HG02678 (cell line): ENCODE results near the gene ZSCAN5B.
"Not testable (repeated sequence)": the region's sequence is repeated elsewhere in the genome, so short reads cannot be mapped to it uniquely, and the experiment has no call there.

Experiments
- ATAC-seq: cut with Tn5 transposase; IDR thresholded peaks from one replicate; pipeline ENCODE4 v1.9.1; 2021; ENCODE audit warnings: mild to moderate bottlenecking, moderate library complexity; ENCODE audit not compliant: unreplicated experiment

Gene ZSCAN5B

DNA sequence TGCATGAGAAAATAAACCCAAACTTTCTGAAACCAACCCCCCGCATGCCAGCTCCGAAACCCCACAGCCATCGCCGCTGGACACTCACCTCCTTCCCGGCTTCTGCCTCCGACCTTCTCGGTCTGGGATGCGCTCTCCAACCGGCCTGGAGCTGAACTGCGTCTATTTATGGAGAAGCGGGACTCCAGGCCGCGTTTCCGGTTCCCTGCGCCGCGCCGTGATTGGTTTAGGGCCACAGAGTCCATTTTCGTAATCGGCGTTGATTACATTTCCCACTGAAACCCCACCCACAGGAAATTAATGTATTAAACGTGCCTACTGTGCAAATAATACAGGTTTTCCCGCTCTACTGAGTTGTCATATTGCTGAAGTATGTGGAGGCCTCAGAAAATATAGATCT, at the start of gene ZSCAN5B:
Gene ZSCAN5B, minus strand, starts transcription at position 138 of the 400 bp plus-strand sequence. CDS start 4,731 bp downstream, outside the sequence.
- ATAC-seq: not testable (repeated sequence)

DNA sequence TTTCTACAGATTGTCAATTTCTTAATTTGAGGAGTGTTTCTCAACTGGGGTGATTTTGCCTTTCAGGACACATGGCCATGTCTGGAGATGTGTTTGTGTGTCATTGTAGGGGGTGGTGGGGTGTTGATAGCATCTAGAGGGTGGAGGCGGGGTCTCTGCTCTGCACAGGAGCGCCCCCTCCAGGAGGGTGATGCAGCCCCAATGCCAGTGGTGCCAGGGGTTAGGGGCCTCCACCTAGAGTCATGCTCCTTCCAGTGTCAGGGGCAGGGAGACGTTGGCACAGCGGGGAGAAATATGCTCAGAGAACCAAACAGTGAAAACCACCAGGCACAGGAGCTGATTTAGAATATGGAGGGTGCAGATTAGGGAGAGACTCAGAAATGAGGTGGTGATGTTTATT, 48.2 kb upstream of the ZSCAN5B start:
- ATAC-seq: not testable (repeated sequence)

GRCh38 chr19:56245121-56245740, 47.6 kb upstream of the ZSCAN5B start:
- ATAC-seq: no peak

DNA sequence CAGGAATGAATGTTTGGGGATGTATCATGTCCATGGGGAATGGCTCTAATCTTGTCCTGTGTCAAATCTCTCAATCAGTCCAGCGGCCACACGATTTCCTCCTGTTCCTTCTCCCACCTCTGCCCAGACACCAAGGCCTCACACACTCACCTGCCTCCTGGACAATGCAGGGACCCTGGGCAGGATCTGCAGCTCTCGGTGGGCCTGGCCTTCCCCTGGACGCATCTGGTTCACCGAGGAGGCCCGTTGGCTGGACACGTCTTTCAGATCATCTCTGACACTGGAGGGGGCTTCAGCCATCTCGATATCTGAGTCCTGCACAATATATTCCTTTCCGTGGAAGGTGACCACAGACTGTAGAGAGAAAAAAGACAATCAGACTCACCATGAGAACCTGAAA, 25.9 kb upstream of the ZSCAN5B start:
- no peak for ATAC-seq

DNA sequence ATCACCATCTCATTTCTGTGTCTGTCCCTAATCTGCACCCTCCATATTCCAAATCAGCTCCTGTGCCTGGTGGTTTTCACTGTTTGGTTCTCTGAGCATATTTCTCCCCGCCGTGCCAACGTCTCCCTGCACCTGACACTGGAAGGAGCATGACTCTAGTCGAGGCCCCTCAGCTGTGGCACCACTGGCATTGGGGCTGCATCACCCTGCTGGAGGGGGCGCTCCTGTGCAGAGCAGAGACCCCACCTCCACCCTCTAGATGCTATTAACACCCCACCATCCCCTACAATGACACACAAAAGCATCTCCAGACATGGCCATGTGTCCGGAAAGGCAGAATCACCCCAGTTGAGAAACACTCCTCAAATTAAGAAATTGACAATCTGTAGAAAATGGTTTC, 25.3 kb upstream of the ZSCAN5B start:
- no peak for ATAC-seq

GRCh38 chr19:56221851-56222250, 24.3 kb upstream of the ZSCAN5B start:
- ATAC-seq: no peak

DNA sequence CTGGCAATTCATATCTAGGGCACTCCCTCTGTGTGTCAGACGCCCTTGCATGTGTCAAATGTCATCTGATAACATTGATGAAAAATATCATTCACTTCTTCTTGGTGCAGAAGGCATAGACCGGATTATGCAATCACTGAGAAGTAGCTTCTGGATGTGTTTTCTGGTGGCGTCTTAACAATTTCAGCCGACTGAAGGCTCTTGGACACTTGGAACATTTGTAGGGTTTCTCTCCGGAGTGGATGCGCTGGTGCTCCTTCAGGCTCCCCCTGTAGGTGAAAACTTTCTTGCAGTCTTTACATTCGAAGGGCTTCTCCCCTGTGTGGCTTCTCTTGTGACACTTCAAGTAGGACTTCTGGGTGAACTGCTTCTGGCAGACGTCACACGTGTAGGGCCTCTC, 23.9 kb upstream of the ZSCAN5B start:
- not testable (repeated sequence) for ATAC-seq

GRCh38 chr19:56218961-56219360, 21.4 kb upstream of the ZSCAN5B start:
- ATAC-seq: no peak

GRCh38 chr19:56217039-56217949, 19.7 kb upstream of the ZSCAN5B start:
- no peak for ATAC-seq

DNA sequence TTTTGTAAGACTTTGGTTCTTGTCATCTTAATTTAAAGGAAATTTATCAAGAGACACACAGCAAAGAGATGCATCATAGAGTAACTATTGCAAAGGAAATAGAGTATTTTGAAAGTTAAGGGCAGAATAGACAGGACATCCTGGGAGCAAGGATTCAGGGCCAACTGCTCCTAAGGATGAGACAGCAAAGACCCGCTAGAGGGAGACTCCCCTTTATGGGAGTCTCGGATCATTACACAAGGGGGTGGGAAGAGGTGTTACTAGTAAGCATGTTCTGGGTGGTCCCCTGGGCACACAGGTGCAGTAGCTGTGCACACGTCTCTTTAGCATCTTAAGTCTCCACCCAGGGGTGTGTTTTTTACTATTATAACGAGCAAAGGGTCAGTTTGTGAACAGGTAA, 14.1 kb upstream of the ZSCAN5B start:
- no peak for ATAC-seq

DNA sequence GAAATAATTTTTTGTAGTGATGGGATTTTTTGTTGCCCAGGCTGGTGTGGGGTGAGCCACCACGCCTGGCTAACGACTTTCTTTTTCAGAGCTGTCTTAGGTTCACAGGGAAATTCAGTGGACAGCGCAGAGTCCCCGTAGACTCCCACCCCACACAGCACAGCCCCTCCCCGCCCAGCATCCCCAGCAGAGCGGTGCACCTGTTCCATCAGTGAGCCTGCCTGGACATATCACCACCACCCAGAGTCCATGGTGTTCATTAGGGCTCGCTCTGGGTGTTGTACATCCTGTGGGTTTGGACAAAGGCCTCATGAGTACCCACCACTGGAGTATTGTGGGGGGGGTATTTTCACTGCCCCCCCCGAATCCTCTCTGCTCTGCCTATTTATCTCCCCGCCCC, 12.5 kb upstream of the ZSCAN5B start:
- ATAC-seq: not testable (repeated sequence)

- no peak for ATAC-seq
Observed at GRCh38 chr19:56209091-56209490, 11.5 kb upstream of the ZSCAN5B start.

GRCh38 chr19:56207581-56207980, 10.0 kb upstream of the ZSCAN5B start:
- ATAC-seq: not testable (repeated sequence)

- ATAC-seq: no peak
Observed at GRCh38 chr19:56201973-56202372, 4.4 kb upstream of the ZSCAN5B start, which contains the start of gene ZSCAN5C. Gene ZSCAN5C, plus strand, starts transcription at chr19:56202273. Its CDS starts 3,641 bp downstream, at chr19:56205914.

DNA sequence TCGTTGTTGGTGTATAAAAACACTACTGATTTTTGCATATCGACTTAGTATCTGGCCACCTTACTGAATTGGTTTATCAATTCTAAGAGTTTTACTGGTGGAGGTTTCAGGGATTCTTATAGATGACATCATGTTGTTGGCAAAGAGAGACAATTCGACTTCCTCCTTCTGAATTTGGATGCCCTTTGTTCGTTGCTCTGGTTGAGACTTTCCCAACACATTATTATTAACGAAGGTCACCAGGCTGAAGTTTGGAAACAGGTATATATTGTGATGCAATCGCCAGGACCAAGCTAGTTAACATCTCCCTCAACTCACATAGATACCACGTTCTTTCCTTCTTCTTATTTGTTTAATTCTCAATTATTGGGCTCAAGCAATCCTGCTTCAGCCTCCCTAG, 2.1 kb upstream of the ZSCAN5B start:
- no peak for ATAC-seq

- no peak for ATAC-seq
Observed at GRCh38 chr19:56193981-56194640, 3.5 kb downstream of the ZSCAN5B start.

- no peak for ATAC-seq
Observed at GRCh38 chr19:56191711-56192110, 5.9 kb downstream of the ZSCAN5B start.

DNA sequence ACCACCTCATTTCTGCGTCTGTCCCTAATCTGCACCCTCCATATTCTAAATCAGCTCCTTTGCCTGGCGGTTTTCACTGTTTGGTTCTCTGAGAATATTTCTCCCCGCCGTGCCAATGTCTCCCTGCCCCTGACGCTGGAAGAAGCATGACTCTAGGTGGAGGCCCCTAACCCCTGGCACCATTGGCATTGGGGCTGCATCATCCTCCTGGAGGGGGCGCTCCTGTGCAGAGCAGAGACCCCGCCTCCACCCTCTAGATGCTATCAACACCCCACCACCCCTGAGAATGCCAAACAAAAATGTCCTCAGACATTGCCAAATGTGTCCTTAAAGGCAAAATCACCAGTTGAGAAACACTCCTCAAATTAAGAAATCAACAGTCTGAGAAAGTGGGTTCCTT, 6.5 kb downstream of the ZSCAN5B start:
- no peak for ATAC-seq

GRCh38 chr19:56189785-56190184, 7.8 kb downstream of the ZSCAN5B start:
- ATAC-seq: no peak

- ATAC-seq: no peak
Observed at GRCh38 chr19:56177564-56178243, 19.9 kb downstream of the ZSCAN5B start.

DNA sequence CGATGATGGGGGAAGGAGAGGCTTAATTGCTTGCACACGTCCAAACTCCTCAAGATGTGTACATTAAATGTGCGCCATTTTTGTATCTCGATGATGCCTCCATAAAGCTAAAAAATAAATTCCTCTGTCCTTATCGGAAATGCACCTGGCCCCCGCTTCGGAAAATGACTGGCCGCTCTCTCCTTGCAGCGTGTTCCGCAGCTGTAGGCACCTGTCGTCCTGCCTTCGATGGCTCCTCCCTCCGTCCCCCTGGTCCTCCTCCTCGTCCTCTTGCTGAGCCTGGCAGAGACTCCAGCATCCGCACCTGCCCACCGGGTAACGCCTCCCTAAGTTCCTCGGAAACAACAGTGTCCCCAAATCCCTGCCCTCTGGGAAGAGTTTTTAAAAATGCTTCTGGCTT, 20.7 kb downstream of the ZSCAN5B start:
- ATAC-seq: no peak
